Skeletal muscle satellite cell (primary cell): ENCODE measurements around the gene ADGRL1.
A peak's percentile ranks its signal among the peaks of the same experiment; 100 is the strongest.
"Not testable (repeated sequence)": the region's sequence is repeated elsewhere in the genome, so short reads cannot be mapped to it uniquely, and the experiment has no call there.

Experiments used
- H3K27me3 ChIP-seq: 2 replicates; pipeline ENCODE4 v1.7.0; 2013; ENCODE audit warnings: low read length; ENCODE audit not compliant: control insufficient read depth, insufficient read depth
- H3K36me3 ChIP-seq: 2 replicates; pipeline ENCODE4 v1.7.0; 2013; ENCODE audit warnings: mild to moderate bottlenecking, control low read depth, low read length; ENCODE audit not compliant: insufficient read depth
- H3K4me1 ChIP-seq: 2 replicates; pipeline ENCODE4 v1.7.0; 2013; ENCODE audit warnings: low read length; ENCODE audit not compliant: control insufficient read depth, insufficient read depth
- H3K4me2 ChIP-seq: 2 replicates; pipeline ENCODE4 v1.7.0; 2013; ENCODE audit warnings: mild to moderate bottlenecking, low read length
- H3K4me3 ChIP-seq: 2 replicates; pipeline ENCODE4 v1.7.0; 2013; ENCODE audit warnings: low read length
- H3K9ac ChIP-seq: 2 replicates; pipeline ENCODE4 v1.7.0; 2013; ENCODE audit warnings: mild to moderate bottlenecking, low read depth, low read length, moderate library complexity
- H3K9me3 ChIP-seq: replicated peaks from 2 replicates; pipeline ENCODE4 v1.7.0; 2013; ENCODE audit warnings: mild to moderate bottlenecking, control low read depth, low read length

ADGRL1 gene

GRCh38 chr19:14210182-14210581 lies 4.2 kb upstream of the ADGRL1 start:
- peaks cover 20% of the 10 kb centered on the region for H3K27me3 ChIP-seq
- H3K36me3 ChIP-seq, H3K9ac ChIP-seq, H3K9me3 ChIP-seq, H3K4me3 ChIP-seq, H3K4me1 ChIP-seq, H3K4me2 ChIP-seq: not testable (repeated sequence)

DNA sequence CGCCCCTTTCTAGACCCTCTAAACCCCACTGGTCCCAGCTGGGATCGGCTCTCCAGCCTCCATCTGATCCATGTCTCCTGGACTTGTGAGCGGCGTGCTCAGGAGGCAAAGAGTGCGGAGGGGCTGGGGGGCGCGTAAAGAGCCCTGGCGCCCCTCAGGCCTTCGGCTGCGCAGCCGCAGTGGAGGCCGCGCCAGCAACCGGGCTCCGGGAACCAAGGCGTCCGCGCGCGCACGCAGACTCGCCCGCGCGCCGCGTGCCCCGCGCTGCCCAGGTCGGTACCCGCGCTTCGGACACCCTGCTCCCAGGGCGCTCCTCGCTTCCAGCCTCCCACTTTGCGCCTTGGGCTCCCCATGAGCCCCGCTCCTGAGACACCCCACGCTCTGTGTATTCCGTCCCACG lies 3.4 kb upstream of the ADGRL1 start:
- not testable (repeated sequence) for H3K4me2 ChIP-seq, H3K4me3 ChIP-seq, H3K9ac ChIP-seq, H3K9me3 ChIP-seq, H3K4me1 ChIP-seq, H3K36me3 ChIP-seq
- peaks cover 27% of the 10 kb centered on the region for H3K27me3 ChIP-seq

- H3K4me3 ChIP-seq, H3K9ac ChIP-seq, H3K4me1 ChIP-seq, H3K4me2 ChIP-seq, H3K9me3 ChIP-seq, H3K36me3 ChIP-seq: not testable (repeated sequence)
- H3K27me3 ChIP-seq = peaks cover 27% of the 10 kb centered on the region
These were observed 2.5 kb upstream of the ADGRL1 start for GRCh38 chr19:14208496-14208895.

GRCh38 chr19:14207796-14208195 lies 1.8 kb upstream of the ADGRL1 start:
- not testable (repeated sequence) for H3K9me3 ChIP-seq, H3K4me2 ChIP-seq, H3K9ac ChIP-seq, H3K4me3 ChIP-seq, H3K4me1 ChIP-seq, H3K36me3 ChIP-seq
- H3K27me3 ChIP-seq = peaks cover 31% of the 10 kb centered on the region

GRCh38 chr19:14206737-14207726 lies 1.1 kb upstream of the ADGRL1 start:
- H3K4me3 ChIP-seq = peak overlapping the region; percentile 68
- H3K4me1 ChIP-seq, H3K36me3 ChIP-seq, H3K9ac ChIP-seq, H3K9me3 ChIP-seq: not testable (repeated sequence)
- H3K4me2 ChIP-seq = peak overlapping the region; percentile 80
- H3K27me3 ChIP-seq = peaks cover 31% of the 10 kb centered on the region

DNA sequence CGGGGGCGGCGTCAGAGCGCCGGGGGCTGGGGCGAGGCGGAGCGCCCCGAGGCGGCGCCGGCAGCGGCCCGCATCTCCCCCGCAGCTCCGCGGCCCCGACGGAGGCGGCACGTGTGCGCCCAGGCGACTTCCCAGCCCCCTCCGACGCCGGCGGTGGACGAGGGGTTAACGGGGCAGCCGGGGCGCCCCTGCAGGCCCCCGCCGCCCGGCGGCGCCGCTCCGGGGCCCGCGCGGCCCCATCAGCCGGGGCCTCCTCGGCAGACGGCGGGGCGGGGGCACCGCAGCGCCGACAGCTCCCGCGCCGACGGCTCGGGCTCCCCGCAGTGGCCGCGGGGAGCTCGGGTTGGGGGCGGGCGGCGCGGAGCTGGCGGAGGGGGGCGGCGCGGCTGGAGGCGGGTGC lies 339 bp upstream of the ADGRL1 start:
- not testable (repeated sequence) for H3K36me3 ChIP-seq, H3K9ac ChIP-seq, H3K4me1 ChIP-seq, H3K4me2 ChIP-seq, H3K9me3 ChIP-seq
- peaks cover 34% of the 10 kb centered on the region for H3K27me3 ChIP-seq
- peak overlapping the region; percentile 68 for H3K4me3 ChIP-seq

GRCh38 chr19:14204676-14205451 lies 1.1 kb downstream of the ADGRL1 start:
- not testable (repeated sequence) for H3K4me1 ChIP-seq, H3K4me3 ChIP-seq, H3K36me3 ChIP-seq, H3K9me3 ChIP-seq, H3K9ac ChIP-seq, H3K4me2 ChIP-seq
- peaks cover 29% of the 10 kb centered on the region for H3K27me3 ChIP-seq

- H3K4me3 ChIP-seq, H3K9me3 ChIP-seq, H3K36me3 ChIP-seq, H3K4me2 ChIP-seq, H3K4me1 ChIP-seq, H3K9ac ChIP-seq: not testable (repeated sequence)
- H3K27me3 ChIP-seq = peaks cover 26% of the 10 kb centered on the region
These were observed 1.8 kb downstream of the ADGRL1 start for GRCh38 chr19:14204219-14204618.

GRCh38 chr19:14203788-14204187 lies 2.2 kb downstream of the ADGRL1 start:
- H3K4me2 ChIP-seq, H3K36me3 ChIP-seq, H3K9ac ChIP-seq, H3K4me3 ChIP-seq, H3K9me3 ChIP-seq, H3K4me1 ChIP-seq: not testable (repeated sequence)
- peaks cover 25% of the 10 kb centered on the region for H3K27me3 ChIP-seq

GRCh38 chr19:14203177-14203576 lies 2.8 kb downstream of the ADGRL1 start:
- Histone ChIP-seq H3K9me3 (no peaks in the 10 kb centered on the region), H3K9ac (no peak overlapping the region), H3K36me3 (no peaks in the 10 kb centered on the region), H3K4me1 (no peaks in the 10 kb centered on the region), H3K4me3 (no peak overlapping the region), H3K27me3 (peaks cover 19% of the 10 kb centered on the region), H3K4me2 (no peak overlapping the region)

DNA sequence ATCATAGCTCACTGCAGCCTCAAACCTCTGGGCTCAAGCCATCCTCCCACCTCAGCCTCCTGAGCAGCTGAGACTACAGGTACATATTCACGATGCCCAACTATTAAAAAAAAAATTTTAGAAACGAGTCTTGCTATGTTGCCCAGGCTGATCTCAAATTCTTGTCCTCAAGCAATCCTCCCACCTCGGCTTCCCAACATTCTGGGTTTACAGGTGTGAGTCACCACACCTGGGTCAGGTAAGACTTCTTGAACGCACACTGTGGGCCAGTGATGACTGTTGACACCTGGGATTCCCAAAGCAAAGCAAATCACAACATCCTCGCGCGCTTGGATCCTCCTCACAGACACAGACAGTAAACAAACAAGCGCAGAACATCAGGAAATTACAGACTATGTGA lies 4.5 kb downstream of the ADGRL1 start:
- not testable (repeated sequence) for H3K4me2 ChIP-seq, H3K4me3 ChIP-seq, H3K9me3 ChIP-seq, H3K4me1 ChIP-seq, H3K36me3 ChIP-seq, H3K9ac ChIP-seq
- peaks cover 22% of the 10 kb centered on the region for H3K27me3 ChIP-seq
